G401.6 (cell line): ENCODE measurements around the gene FBXO31.
"Not testable (repeated sequence)": the region's sequence is repeated elsewhere in the genome, so short reads cannot be mapped to it uniquely, and the experiment has no call there.

Source experiments
- FAIRE-seq: peaks from 2 replicates; lab custom pipeline; 2012; peaks lifted over from hg19 to GRCh38; lab: Jason Lieb, UNC

FBXO31 gene

DNA sequence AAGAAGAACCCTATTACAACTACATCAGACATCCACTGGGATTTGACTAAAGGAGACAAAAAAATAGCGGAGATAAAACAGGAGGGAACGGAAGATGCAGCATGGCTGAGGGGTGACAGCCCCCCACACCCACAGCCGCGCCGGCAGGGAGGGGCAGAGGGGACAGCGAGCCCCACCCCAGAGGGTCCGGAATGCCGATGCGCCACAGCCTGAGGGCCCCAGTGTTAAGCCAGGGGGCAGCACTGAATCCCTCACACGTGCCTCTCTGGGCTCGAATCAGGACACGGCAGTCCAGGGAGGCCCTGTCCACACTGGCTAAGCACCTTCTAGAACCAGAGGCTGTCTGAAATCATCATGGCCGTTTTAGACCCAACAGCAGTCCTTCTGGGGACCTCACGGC lies 27.4 kb upstream of the FBXO31 start:
- FAIRE-seq: no peak

DNA sequence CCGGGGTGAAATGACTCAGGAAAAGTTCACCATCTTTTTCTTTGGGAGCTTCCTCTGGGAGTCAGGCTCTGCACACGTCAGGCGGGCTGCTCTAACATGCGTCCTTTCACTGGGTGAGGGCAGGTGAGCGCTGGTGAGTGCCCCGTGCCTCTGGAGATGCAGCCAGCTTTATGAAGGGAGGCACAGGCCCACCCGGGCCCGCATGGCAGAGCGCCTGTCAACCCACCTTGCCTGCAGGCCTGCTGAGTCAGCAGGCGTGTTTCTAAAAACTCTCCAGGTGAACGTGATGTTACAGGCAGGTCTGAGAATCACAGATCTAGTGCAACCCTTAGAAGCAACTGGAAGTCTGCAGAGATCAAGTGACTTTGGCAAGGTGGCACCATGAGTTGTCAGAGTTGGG lies 27.0 kb upstream of the FBXO31 start:
- FAIRE-seq: no peak

DNA sequence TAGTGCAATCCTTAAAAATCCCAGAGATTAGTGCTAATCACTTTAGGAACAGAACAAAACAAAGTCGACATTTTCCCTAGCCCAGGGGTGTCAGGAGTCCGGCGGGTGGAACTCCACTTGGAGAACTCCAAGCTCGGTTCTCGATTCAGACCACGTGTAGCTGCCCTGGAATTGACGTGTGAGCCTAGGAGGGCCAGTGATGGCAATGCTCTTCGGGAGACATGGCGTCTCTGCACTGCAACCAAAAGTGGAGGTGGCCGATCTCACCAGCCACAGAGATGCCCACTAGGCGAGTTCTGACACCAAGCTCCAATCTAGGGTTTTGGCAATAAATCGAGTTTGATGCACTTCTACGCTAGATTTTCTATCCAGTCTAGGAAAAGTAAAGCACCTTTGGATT lies 26.2 kb upstream of the FBXO31 start:
- no peak for FAIRE-seq

DNA sequence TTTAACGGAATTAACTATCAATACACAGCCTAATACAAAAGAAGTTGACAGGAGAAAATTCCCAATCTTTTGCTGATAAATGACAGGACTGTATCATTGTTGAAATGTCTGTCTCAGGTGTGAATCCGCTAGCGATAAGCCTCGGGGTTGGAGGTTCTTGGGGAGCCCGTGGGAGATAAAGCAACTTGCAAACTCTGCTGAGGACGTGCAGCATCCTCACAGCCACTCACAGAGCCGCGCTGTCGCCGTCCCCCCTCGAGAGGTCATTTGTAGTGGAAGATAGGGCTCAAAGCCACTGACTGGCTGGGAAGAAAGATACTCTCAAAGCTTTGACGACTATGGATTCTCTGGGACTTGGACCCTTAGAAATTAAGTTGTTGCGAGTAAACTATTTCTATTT lies 25.6 kb upstream of the FBXO31 start:
- FAIRE-seq: no peak

DNA sequence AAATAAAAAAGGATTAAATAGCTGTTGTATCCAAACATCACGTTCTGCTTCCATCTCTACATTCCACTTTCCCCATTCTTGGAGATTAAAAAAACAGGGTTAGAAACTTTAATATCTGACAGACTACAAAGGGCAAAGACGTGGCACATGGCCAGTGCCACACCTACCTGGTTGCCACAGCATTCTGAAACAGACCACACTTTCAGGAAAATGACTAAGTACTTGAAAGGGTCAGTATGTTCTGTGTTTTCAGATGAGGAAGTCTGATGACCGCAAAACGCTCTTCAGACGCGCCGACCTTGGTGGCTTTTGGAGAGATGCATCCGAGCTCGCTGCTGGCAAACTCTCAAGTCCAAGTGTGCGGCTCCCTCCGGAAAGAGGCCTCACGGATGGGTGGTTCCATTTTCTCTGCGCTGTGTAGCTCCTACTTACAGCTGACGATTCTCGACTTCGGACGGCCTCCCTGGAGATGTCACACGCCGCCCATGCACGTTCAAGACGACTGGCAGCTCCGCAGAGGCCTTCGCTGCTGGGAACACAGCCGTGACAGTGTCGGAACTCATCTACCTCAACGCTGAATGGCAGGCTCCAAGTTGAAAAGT lies 24.0 kb upstream of the FBXO31 start:
- no peak for FAIRE-seq

DNA sequence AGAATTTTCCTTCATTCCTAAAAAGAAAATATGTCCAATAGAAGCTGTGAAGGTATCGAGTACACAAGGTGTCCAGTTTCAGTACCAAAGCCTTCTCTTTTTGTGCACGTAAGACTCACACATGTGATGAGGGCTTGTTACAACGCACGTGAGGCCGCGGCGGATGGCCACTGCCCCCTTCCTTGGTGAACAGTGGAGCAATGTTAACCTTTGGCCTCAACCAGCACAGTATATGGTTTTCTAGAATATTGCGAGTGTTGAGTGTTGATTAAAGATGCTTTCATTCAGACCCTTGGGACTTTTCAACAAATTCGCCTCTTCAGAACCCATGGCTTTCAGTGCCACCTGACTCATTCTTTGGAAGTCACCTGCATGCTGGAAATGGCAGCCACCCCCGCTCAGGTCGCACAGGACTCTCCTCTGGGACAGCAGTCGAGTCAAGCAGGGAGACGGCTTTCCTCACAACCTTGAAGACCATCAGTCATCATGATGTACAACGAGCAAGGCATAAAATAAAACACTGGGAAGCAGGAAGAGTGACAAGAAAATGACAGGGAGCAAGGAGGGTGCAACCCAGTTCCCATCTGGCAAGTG lies 23.0 kb upstream of the FBXO31 start:
- no peak for FAIRE-seq

DNA sequence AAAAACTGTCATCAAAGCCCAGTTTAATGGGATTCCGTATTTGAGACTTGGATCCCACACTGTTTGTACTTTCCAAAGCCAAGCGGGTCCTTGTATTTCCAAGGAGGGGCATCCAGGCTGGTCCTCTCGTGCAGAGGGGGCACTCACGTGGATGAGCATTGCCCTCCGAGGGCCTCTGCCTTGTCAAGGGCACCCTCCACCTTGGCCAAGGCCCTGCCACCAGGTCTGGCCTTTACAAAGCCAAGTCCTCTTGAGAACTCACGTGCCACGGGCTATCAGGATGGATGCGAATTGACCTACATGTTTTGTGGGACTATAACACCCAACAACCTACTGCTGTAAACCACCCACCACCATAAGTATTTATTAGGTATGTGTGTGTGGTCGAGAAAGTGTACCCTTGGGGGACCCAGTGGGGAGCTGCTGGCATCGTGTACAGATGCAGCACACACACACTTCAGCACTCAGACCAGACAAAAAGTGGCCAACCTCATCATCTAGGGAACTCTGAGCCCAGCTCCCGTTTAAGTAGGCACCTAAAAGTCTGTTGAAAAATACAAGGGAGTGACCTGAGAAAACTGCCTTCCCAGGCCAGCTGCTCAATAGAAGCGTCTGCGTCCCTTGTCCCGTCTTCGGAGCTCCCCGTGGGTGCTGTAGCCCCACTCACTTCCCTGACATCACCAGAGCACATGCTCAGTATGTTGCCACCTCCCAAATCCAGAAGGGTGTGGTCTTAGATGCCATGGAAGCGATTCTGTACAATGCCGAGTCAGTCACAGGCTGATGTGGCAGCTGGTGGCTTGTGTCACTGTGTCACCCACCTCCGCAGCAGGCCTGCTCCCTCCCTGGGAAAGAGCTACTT lies 21.4 kb upstream of the FBXO31 start:
- no peak for FAIRE-seq

DNA sequence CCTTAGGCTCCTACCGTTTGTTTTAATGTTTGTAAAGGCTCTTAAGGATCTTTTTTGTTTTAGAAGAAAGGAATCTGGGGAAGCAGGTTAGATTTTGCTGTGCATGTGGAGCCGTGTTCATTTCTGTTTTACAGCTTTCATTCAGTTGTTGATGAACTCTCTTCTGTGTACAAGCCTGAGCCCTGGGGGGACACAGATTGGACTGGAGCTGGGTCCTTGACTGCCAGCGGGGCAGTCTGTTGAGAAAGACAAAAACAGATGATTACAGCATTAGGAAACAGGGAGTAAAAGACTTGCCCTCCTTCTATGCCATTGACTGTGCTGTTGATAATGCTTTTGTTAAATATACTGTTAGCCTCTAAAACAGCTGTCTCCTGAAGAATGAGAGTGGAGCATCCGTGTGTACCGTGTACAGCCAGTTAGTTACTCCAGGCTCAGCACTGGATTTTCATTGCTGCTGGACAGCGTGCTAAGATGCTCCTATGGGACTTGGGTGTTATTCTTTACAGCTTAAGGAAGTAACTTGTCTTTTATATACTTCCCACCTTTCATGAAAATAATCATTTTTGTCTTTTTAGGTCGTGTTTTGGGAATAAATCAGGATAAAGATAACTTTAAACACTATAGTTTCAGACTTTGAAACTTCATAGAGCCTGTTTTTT lies 11.7 kb upstream of the FBXO31 start:
- FAIRE-seq: no peak

DNA sequence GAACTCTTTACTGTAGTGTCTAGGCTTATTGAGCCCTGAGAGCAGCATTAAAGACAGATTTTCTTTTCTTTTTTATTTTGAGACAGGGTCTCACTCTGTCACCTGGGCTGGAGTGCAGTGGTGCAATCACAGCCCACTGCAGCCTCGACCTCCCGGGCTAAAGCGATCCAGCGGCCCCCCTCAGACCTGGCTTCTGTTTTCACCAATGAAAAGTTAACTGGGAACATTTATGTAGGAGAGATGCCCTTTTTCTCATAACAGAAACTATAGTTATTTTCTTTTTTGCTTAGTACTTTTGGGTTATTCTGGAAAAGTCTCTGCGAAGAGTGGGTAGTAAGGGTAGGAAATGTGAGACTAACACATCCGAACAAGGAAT lies 10.1 kb upstream of the FBXO31 start:
- FAIRE-seq: no peak

DNA sequence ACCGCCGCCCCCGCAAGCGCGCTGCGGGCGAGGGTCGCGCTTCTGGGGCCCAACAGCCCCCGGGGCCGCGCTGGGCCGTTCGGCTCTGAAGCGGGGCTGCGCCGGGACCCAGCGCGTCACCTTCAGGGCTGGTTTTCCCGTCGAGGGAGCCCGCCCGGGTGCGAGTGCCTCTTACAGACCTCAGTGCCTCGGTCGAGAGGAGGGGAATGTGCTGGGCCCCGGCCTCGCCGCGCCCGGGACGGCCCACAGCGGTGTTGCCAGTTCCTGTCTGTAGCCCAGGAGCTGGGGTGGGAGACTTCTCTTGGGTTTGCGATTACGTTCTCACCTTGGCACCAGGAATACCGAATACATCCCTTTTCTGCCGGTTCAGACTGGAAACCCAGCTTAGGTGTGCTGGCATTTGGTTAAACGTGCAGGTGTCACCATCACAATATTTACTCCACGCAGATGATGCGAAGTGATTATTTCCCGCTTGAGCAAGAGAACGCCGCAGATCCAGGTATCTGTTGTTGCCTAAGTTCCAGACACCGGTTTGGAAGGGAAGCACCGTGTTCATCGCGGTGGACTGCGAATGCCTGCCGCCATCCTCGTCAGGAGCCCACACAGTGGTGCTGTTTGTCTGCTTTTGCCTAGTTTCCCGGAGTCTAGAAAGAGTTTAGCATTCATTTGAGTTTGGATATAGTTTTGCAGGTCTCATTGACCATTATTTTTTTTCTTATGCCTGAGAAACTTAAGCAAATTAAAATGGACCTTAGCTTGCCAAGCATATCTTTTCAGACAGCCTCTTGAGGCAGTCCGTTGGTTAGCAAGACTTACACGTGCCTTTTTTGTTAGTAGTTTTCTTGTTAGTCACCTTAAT lies 9.5 kb upstream of the FBXO31 start:
- FAIRE-seq: no peak

DNA sequence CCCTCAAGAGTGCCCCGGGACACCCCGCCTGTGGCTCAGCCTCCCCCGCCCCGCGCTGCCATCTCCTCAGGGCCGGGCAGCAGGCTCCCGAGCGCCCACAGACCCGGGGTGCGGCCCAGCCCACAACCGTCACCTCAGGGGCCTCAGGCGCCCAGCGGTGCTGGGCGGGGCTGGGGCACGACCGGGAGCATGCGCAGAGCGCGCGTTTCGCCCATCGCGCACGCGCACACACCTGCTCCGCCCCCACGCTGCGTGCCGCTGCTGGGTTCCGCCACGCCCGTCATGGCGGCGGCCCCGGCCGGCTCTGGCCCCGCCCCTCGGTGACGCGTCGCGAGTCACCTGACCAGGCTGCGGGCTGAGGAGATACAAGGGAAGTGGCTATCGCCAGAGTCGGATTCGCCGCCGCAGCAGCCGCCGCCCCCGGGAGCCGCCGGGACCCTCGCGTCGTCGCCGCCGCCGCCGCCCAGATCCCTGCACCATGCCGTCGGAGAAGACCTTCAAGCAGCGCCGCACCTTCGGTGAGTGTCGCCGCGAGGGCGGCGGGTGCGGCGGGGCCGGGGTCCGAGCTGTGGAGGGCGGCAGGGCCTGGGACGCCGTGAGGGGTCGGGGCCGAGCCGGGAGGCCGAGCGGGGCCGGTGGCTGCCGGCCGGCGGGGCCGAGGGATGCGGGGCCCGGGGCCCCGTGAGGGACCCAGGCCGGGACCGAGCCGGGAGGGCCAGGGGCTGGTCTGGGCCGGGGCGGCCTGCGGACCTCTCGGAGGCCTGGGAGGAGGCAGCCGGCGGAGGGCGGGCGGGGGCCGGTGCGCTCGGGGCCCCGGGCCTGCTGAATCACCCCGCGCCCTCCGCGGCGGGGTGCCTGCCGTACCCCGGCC lies 8.6 kb upstream of the FBXO31 start, which contains the start of gene MAP1LC3B:
TSS of gene MAP1LC3B (plus strand) at position 387 of the 871 bp plus-strand sequence. CDS start at position 479, 92 bp downstream.
- FAIRE-seq: no peak

DNA sequence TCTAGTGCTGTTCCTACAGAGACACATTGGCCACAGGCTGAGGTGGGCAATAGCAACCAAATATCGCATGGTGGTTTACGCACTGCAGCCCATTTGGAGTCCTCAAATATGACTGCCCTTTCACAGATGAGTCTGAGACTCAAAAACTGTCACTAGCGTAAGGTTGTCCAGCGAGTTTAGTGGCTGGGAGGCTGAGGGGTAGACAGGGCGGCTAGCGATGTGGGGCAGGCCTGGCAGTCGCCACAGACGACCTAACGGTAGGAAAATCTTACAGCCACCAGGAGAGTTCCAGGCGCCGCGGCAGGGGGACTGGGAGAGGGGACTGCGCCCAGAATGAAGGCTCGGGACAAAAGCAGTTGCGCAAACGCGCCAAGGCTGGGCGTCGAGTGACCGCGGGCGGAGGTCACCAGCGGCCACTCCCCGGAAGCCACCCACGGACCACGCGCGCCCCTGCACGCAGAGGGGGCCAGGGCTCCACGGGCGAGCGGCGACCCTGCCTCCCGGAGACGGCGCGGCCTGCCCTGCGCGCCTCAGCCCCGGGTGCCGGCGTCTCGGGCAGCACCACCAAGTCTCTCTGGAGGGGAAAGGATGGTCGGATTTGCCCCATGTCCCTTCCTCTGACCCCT lies 7.9 kb upstream of the FBXO31 start:
- no peak for FAIRE-seq

DNA sequence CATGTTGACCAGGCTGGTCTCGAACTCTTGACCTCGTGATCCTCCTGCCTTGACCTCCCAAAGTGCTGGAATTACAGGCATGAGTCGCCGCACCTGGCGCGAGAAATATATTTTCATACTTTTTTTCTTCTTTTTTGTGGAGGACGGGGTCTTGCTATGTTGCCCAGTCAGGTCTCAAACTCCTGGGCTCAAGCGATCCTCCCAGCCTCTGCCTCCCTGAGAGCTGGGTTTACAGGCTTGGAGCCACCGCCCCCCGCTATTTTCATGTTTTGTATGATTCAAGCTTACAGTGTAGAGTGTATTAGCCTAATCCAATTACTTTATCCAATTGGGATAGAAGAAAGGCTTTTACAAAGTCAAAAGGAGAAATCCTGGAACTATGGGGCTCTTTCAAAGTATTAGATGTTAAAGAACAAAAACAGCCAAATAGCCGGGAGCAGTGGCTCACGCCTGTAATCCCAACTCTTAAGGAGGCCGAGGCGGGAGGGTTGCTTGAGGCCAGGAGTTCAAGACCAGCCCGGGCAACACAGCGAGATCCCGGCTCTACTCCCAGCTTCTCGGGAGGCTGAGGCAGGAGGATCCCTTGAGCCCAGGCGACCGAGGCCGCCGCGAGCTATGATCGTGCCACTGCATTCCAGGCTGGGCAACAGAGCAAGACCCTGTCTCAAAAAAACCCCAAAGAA lies 7.2 kb upstream of the FBXO31 start:
- FAIRE-seq: no peak

DNA sequence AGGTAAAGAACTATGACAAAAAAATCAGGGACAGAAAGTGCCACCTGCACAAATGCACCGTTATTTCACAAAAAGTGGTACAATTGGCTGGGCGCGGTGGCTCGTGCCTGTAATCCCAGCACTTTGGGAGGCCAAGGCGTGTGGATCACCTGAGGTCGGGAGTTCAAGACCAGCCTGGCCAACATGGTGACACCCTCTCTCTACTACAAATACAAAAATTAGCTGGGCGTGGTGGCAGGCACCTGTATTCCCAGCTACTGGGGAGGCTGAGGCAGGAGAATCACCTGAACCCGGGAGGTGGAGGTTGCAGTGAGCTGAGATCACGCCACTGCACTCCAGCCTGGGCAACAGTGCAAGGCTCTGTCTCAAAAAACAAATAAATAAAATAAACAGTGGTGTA lies 6.3 kb upstream of the FBXO31 start:
- not testable (repeated sequence) for FAIRE-seq

DNA sequence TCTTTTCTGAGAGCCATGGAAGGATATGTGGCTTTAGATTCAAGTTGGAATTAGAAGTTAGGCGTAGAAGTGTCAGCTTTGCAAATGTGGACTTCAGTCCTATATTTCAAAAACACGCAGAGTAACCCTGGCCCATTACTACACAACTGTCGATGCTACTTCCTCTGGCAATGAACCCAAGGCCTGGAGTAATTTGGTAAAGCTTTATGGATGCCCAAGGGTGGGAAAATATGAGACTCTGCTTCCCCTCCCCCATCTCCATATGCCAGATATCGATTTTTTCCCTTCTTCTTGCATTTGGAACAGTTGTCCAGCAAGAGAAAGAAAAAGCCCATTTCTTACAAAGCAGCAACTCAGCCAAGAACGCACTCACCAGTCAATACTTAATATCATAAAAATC lies 5.7 kb upstream of the FBXO31 start:
- no peak for FAIRE-seq

DNA sequence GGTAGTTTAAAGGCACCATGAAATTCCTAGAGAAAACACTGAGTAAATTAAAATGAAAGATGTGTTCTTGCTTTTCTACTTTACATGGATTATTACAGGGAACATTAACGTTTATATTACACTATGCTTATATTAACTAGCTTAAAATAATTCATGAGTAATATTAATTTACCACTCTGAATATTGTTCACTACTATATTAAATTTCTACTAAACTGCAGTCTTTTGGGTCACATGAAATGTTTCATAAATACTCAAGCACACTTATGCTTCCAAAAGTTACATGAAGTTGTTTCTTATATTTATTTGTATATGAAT lies 5.2 kb upstream of the FBXO31 start:
- no peak for FAIRE-seq

DNA sequence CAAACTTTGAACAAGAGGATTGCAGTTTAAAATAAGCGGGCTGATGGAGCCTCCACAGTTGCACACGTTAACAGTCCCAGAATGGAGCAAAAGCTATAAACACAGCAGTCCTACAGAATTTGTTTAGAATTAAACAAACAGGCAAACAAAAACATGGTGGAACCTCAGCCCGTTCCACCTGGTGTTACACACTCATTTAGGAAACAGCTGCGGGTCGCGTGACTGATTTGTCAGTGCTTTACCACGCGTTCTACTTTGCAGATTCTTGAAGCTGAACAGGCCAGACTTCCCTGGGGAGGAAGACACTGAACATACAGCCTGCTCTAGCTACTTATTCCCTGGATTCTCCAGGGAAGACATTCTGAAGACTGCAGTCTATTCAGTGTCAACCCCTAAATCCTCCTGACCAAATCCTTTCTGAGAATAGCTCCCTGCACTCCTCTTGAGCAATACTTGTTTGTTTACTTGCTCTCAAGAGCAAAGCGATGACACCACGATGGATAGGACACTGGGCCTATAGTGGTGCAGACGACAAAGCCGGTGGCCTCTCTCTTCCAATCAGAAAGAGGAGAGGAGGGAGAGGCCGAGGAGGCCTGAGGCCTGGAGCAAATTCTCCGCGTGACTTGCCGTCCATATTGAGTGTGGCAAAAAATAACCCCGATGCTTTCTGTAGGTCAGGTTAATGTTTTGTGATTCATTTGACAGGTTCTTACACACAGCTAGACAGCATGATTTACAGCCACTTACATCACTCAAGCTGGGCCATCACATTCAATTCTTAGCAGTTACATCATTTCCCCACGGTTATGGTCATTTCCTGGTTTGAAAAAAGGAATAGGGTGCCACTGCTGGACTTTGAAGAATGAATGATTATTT lies 4.6 kb upstream of the FBXO31 start:
- FAIRE-seq: peak; percentile 97

DNA sequence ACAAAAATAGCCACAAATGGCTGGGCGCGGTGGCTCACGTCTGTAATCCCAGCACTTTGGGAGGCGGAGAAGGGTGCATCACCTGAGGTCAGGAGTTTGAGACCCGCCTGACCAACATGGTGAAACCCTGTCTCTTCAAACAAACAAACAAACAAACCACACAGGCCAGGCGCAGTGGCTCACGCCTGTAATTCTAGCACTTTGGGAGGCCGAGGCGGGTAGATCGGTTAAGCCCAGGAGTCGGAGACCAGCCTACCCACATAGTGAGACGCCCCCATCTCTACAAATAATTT lies 1.2 kb upstream of the FBXO31 start:
- FAIRE-seq: not testable (repeated sequence)

DNA sequence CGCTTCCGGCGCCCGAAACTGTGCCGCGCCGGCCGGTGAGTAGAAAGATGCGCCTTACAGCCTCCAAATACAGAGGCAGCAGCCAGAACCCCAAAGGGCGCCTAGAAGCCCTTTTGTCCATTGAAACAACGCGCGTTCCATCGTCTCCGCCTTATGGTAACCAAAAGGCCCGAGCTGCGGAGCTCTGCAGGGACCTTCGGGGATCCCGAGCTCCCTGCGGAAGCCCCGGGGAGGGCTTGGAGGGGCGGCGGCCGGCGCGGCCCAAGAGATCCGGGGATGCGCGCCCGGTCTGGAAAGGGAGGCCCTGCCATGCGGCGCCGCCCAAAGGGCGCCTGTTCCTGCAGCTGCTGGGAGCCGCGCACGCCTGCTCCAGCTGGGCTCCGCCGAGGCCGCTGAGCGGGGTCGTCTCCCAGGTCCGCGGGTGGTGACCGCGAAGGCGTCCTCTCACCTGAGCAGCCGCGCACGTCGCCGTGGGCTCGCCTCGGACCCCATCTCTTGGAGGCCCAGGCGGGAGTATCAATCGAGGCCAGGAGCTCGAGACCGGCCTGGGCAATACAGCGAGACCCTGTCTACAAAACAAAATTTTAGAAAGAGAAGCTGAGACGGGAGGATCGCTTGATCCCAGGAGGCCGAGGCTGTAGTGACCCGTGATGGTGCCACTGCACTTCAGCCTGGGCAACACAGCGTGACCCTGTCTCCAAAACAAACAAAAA lies 742 bp upstream of the FBXO31 start:
- no peak for FAIRE-seq
